Effector CD4-positive, alpha-beta T cell (primary cell): ENCODE measurements around the gene TULP3.

ENCODE experiments used
- DNase-seq: peaks from one replicate; pipeline ENCODE4 v3.0.0-alpha.2; 2020

Gene TULP3

GRCh38 chr12:2977776-2978175 lies 87.1 kb downstream of the TULP3 start:
- DNase-seq, result no peak

GRCh38 chr12:2979806-2980205 lies 89.1 kb downstream of the TULP3 start:
- DNase-seq, result no peak

GRCh38 chr12:2980630-2981029 lies 89.9 kb downstream of the TULP3 start:
- DNase-seq, result no peak

- DNase-seq, result no peak
These were observed 91.7 kb downstream of the TULP3 start for GRCh38 chr12:2982361-2982760.

- DNase-seq, result no peak
These were observed 93.6 kb downstream of the TULP3 start for GRCh38 chr12:2984249-2984648.

GRCh38 chr12:2984698-2985097 lies 94.0 kb downstream of the TULP3 start:
- no peak for DNase-seq

- DNase-seq, result no peak
These were observed 96.2 kb downstream of the TULP3 start for GRCh38 chr12:2986876-2987275.

- DNase-seq, result no peak
These were observed 97.8 kb downstream of the TULP3 start for GRCh38 chr12:2988494-2988893.
